GM12878 (cell line): ENCODE results near the gene TFAP2E. TPM values are rescaled to one million over a fixed set of nuclear protein-coding genes. Genes with fewer than 3 reads are reported as not detected.

Experiments
- ATAC-seq: fragments of 200-7000 bp; cut with Tn5 transposase; 3 replicates; pipeline ENCODE4 v1.9.1; 2020; ENCODE audit warnings: mild to moderate bottlenecking, moderate library complexity
- BruUV-seq: library from RNA; stranded (reverse); fragments of 400-500 nt; replicated peaks from 2 replicates; lab custom pipeline; 2021; lab: Mats Ljungman, UMichigan
- CTCF ChIA-PET: fragments of 300-600 bp; sonication (Branson Sonifier 250); formaldehyde crosslinking; extraction: SDS; loops from one replicate; lab custom pipeline; 2021; ENCODE audit warnings: inconsistent platforms; lab: Yijun Ruan, JAX
- POLR2A ChIA-PET: fragments of 350-600 bp; formaldehyde crosslinking; extraction: SDS; loops from one replicate; lab custom pipeline; 2021; ENCODE audit warnings: inconsistent platforms; lab: Charles Lee
- RAD21 ChIA-PET: fragments of 300-600 bp; sonication (Branson Sonifier 250); formaldehyde crosslinking; loops from one replicate; lab custom pipeline; 2023; ENCODE audit warnings: antibody characterized with exemption; ENCODE audit not compliant: unreplicated experiment; lab: Charles Lee
- SMC1A ChIA-PET: fragments of 300-600 bp; sonication (Branson Sonifier 250); formaldehyde crosslinking; loops from one replicate; lab custom pipeline; 2023; ENCODE audit not compliant: unreplicated experiment, uncharacterized antibody; lab: Charles Lee
- DNase-seq: peaks from one replicate; pipeline ENCODE4 v3.0.0-alpha.2; 2011; ENCODE audit warnings: low read depth, low spot score
- FAIRE-seq: peaks from 3 replicates; lab custom pipeline; 2011; peaks lifted over from hg19 to GRCh38; lab: Jason Lieb, UNC
- H2AFZ ChIP-seq: 2 replicates; pipeline ENCODE4 v1.6.0; 2011; ENCODE audit warnings: low read depth, low read length, control low read depth; ENCODE audit not compliant: control insufficient read depth
- H3K27ac ChIP-seq: 2 replicates; pipeline ENCODE4 v1.5.1; 2011; ENCODE audit warnings: control low read depth; ENCODE audit not compliant: control insufficient read depth, insufficient read depth
- H3K27me3 ChIP-seq, 2 experiments: replicated peaks in 1 of 2; 2 replicates each; pipeline versions ENCODE4 v1.6.0 to v1.6.1; 2011; ENCODE audit warnings: low read length in 1 of 2; ENCODE audit not compliant: control insufficient read depth in 2 of 2, insufficient read depth in 2 of 2
- H3K36me3 ChIP-seq, 2 experiments: 2 replicates each; pipeline ENCODE4 v1.5.1; 2011; ENCODE audit warnings: low read length in 1 of 2; ENCODE audit not compliant: control insufficient read depth in 2 of 2, insufficient read depth in 2 of 2
- H3K4me1 ChIP-seq: 2 replicates; pipeline ENCODE4 v1.6.1; 2011; ENCODE audit warnings: mild to moderate bottlenecking, low read length, moderate library complexity, mixed read lengths; ENCODE audit not compliant: control insufficient read depth, insufficient read depth
- H3K4me2 ChIP-seq: 2 replicates; pipeline ENCODE4 v1.6.0; 2011; ENCODE audit warnings: control low read depth; ENCODE audit not compliant: control insufficient read depth, insufficient read depth
- H3K4me3 ChIP-seq: fragments of 200-600 bp; sonication (generic); 2 replicates; pipeline ENCODE4 v1.5.1; 2016
- H3K79me2 ChIP-seq: 2 replicates; pipeline ENCODE4 v1.6.0; 2011; ENCODE audit warnings: low read length; ENCODE audit not compliant: control insufficient read depth, insufficient read depth
- H3K9ac ChIP-seq: 2 replicates; pipeline ENCODE4 v1.8.0; 2011; ENCODE audit warnings: low read length, control low read depth, mixed read lengths; ENCODE audit not compliant: control insufficient read depth, insufficient read depth
- H3K9me3 ChIP-seq: replicated peaks from 3 replicates; pipeline ENCODE4 v1.5.1; 2011; ENCODE audit warnings: mild to moderate bottlenecking, low read length; ENCODE audit not compliant: control insufficient read depth, insufficient read depth
- H4K20me1 ChIP-seq: 2 replicates; pipeline ENCODE4 v1.6.0; 2011; ENCODE audit not compliant: control insufficient read depth, insufficient read depth
- E2F8 ChIP-seq: fragments of 450-650 bp; IDR thresholded peaks from 2 replicates; pipeline ENCODE4 v1.6.1; 2018; ENCODE audit warnings: mild to moderate bottlenecking, low read depth, moderate library complexity; ENCODE audit not compliant: partially characterized antibody
- NFXL1 ChIP-seq: fragments of 450-650 bp; IDR thresholded peaks from 2 replicates; pipeline ENCODE4 v1.6.1; 2017; ENCODE audit warnings: antibody characterized with exemption, mild to moderate bottlenecking, borderline replicate concordance
- WGBS: methylation state at CpG from one replicate; pipeline ENCODE4 v1.1.6; 2016; ENCODE audit warnings: low lambda C conversion rate; ENCODE audit not compliant: insufficient replicate concordance, insufficient coverage; ENCODE audit errors: missing lambda C conversion rate; 5-methylcytosine and 5-hydroxymethylcytosine counted together
- in situ Hi-C: fragments of 300-500 bp; cut with MboI; formaldehyde crosslinking; loops from 9 replicates; pipeline ENCODE4 v1.14.3; 2018; ENCODE audit warnings: mixed read lengths
- intact Hi-C: fragments of 100-400 bp; cut with micrococcal nuclease; formaldehyde crosslinking; loops from one replicate; pipeline ENCODE4 v1.14.2; 2022; ENCODE audit not compliant: unreplicated experiment
- polyA plus RNA-seq, 11 experiments: library from polyadenylated mRNA; depleted of rRNA in 4 of 11; unstranded in 6 of 11; stranded (reverse) in 5 of 11; fragments of >200 nt; fragmentation: Nextera tagmentation in 4 of 11; fragmentation: Illumina TruSeq in 1 of 11; extraction: Ambion mirVana in 4 of 11; extraction: Trizol in 1 of 11; gene quantifications; 1 replicate in 1 of 11; 2 replicates in 10 of 11; pipeline versions ENCODE4 v1.2.1 to v1.2.3, GENCODE V29; 2011 to 2016; ENCODE audit warnings: inconsistent platforms in 2 of 11, missing spikeins in 2 of 11, low read depth in 1 of 11
- total RNA-seq, 4 experiments: library from RNA; depleted of rRNA in 3 of 4; stranded (reverse); fragments of >200 nt in 3 of 4; fragmentation: Illumina TruSeq in 1 of 4; extraction: Trizol in 1 of 4; gene quantifications; 2 replicates each; pipeline versions ENCODE4 v1.2.1 to v1.2.3, GENCODE V29; 2013 to 2021

TFAP2E gene
- total and polyA plus RNA-seq, 10 of the 15 experiments (the other 5 are each of a cell fraction or from before 2014, with no cell fraction given) = 0.10 to 1.1 (median 0.43) TPM

- Histone ChIP-seq H2AFZ (no peak overlapping the region), H3K4me2 (no peak overlapping the region), H3K27me3 (no peaks in the 10 kb centered on the region), H3K9me3 (no peaks in the 10 kb centered on the region), H3K79me2 (no peaks in the 10 kb centered on the region), H3K9ac (no peak overlapping the region), H4K20me1 (no peaks in the 10 kb centered on the region), H3K4me1 (no peaks in the 10 kb centered on the region), H3K27ac (no peak overlapping the region), H3K4me3 (no peak overlapping the region), H3K36me3 (peaks cover 0 to 8% of the 10 kb centered on the region in 2 experiments; a peak in 1 of 4 replicates)
- ChIA-PET POLR2A (interaction anchor here (0.9 kb wide), 1 partner anchor 214 kb away, joined by 3 read pairs; no protein-coding TSS in a partner anchor), RAD21 (interaction anchor here (0.7 to 3.4 kb wide), 14 partner anchors 10 to 211 kb away, joined by 3 to 57 read pairs (median 6); partner anchors contain the start of gene CLSPN), CTCF (interaction anchor here (0.6 to 7.1 kb wide), 34 partner anchors 8 to 366 kb away, joined by 3 to 248 read pairs (median 4); partner anchors contain the start of genes C1orf216, CLSPN, KIAA0319L and ZMYM4), SMC1A (interaction anchor here (0.7 to 5.9 kb wide), 15 partner anchors 9 to 214 kb away, joined by 3 to 128 read pairs (median 4); partner anchors contain the start of genes C1orf216 and CLSPN)
- no peak for TF ChIP-seq NFXL1
- no peak for TF ChIP-seq E2F8
- BruUV-seq = no TSS peak
- intact Hi-C loops = loop anchor here (2.0 kb wide), 1 partner anchor 147 kb away; no protein-coding TSS in a partner anchor
- DNase-seq (no peak), ATAC-seq (no peak), FAIRE-seq (no peak)
- in situ Hi-C loops = loop anchor here (5.0 kb wide), 2 partner anchors 149 to 209 kb away; partner anchors contain the start of gene C1orf216
- 72% methylated on average over 9 of the region's 9 CpGs for WGBS
Measured at GRCh38 chr1:35567947-35568558, 5.1 kb upstream of the TFAP2E start.
